CD8-positive, alpha-beta memory T cell (primary cell): ENCODE results near the gene GABARAP. TPM values are rescaled to one million over a fixed set of nuclear protein-coding genes. Genes with fewer than 3 reads are reported as not detected.

Experiments used
- CTCF ChIA-PET: fragments of 350-600 bp; sonication (Branson Sonifier 250); formaldehyde crosslinking; loops from one replicate; lab custom pipeline; 2021; ENCODE audit warnings: antibody characterized with exemption; lab: Charles Lee
- POLR2A ChIA-PET: fragments of 350-600 bp; sonication (Branson Sonifier 250); formaldehyde crosslinking; loops from one replicate; lab custom pipeline; 2021; ENCODE audit warnings: antibody characterized with exemption; lab: Charles Lee
- DNase-seq, 5 donors: peaks; one replicate each; pipeline versions ENCODE4 v3.0.0 to v3.0.0-alpha.2; 2020 to 2022; ENCODE audit warnings: mixed read lengths in 1 of 5
- H3K27ac ChIP-seq: one replicate; pipeline ENCODE4 v1.7.0; 2013; ENCODE audit warnings: low read depth, mild to moderate bottlenecking, low read length, moderate library complexity
- H3K27me3 ChIP-seq: 2 replicates; pipeline ENCODE4 v1.7.0; 2013; ENCODE audit warnings: low read length, mild to moderate bottlenecking; ENCODE audit not compliant: insufficient read depth, poor library complexity, severe bottlenecking
- H3K36me3 ChIP-seq: 2 replicates; pipeline ENCODE4 v1.7.0; 2013; ENCODE audit warnings: mild to moderate bottlenecking, low read length, moderate library complexity; ENCODE audit not compliant: insufficient read depth
- H3K4me1 ChIP-seq: 2 replicates; pipeline ENCODE4 v1.7.0; 2013; ENCODE audit warnings: mild to moderate bottlenecking, low read length, moderate library complexity; ENCODE audit not compliant: insufficient read depth
- H3K4me3 ChIP-seq: 2 replicates; pipeline ENCODE4 v1.7.0; 2013; ENCODE audit warnings: mild to moderate bottlenecking, low read length
- H3K9me3 ChIP-seq: 2 replicates; pipeline ENCODE4 v1.7.0; 2013; ENCODE audit warnings: mild to moderate bottlenecking, low read length
- H3K27ac Mint-ChIP-seq, 8 donors: one replicate each; pipeline ENCODE4 v1.8.0; 2020 to 2021; ENCODE audit warnings: mixed read lengths in 8 of 8, mild to moderate bottlenecking in 6 of 8, inconsistent platforms in 3 of 8, moderate library complexity in 3 of 8
- H3K27me3 Mint-ChIP-seq, 2 donors: one replicate each; pipeline ENCODE4 v1.8.0; 2020 to 2021; ENCODE audit warnings: mixed read lengths in 2 of 2, mild to moderate bottlenecking in 1 of 2, moderate library complexity in 1 of 2
- H3K36me3 Mint-ChIP-seq, 3 donors: one replicate each; pipeline ENCODE4 v1.8.0; 2020 to 2021; ENCODE audit warnings: mixed read lengths in 3 of 3, inconsistent platforms in 1 of 3, mild to moderate bottlenecking in 1 of 3
- H3K4me1 Mint-ChIP-seq, 3 donors: one replicate each; pipeline ENCODE4 v1.8.0; 2020 to 2021; ENCODE audit warnings: mixed read lengths in 3 of 3, inconsistent platforms in 1 of 3, mild to moderate bottlenecking in 1 of 3
- H3K4me3 Mint-ChIP-seq, 7 donors: one replicate each; pipeline ENCODE4 v1.8.0; 2020 to 2021; ENCODE audit warnings: mixed read lengths in 7 of 7, mild to moderate bottlenecking in 6 of 7, moderate library complexity in 4 of 7, inconsistent platforms in 2 of 7
- H3K9me3 Mint-ChIP-seq, 5 donors: one replicate each; pipeline ENCODE4 v1.8.0; 2020 to 2022; ENCODE audit warnings: mixed read lengths in 5 of 5, mild to moderate bottlenecking in 3 of 5, moderate library complexity in 2 of 5, inconsistent platforms in 1 of 5
- polyA plus RNA-seq: library from polyadenylated mRNA; unstranded; fragments of 300-500 nt; fragmentation: Illumina TruSeq; gene quantifications from one replicate; pipeline ENCODE4 v1.2.3, GENCODE V29; 2021
- total RNA-seq, 2 experiments: library from RNA; stranded (reverse); gene quantifications; one replicate each; pipeline ENCODE4 v1.2.3, GENCODE V29; 2021

Gene GABARAP
- total and polyA plus RNA-seq, 3 experiments from 2014 or later, result 156 to 914 (median 165) TPM

DNA sequence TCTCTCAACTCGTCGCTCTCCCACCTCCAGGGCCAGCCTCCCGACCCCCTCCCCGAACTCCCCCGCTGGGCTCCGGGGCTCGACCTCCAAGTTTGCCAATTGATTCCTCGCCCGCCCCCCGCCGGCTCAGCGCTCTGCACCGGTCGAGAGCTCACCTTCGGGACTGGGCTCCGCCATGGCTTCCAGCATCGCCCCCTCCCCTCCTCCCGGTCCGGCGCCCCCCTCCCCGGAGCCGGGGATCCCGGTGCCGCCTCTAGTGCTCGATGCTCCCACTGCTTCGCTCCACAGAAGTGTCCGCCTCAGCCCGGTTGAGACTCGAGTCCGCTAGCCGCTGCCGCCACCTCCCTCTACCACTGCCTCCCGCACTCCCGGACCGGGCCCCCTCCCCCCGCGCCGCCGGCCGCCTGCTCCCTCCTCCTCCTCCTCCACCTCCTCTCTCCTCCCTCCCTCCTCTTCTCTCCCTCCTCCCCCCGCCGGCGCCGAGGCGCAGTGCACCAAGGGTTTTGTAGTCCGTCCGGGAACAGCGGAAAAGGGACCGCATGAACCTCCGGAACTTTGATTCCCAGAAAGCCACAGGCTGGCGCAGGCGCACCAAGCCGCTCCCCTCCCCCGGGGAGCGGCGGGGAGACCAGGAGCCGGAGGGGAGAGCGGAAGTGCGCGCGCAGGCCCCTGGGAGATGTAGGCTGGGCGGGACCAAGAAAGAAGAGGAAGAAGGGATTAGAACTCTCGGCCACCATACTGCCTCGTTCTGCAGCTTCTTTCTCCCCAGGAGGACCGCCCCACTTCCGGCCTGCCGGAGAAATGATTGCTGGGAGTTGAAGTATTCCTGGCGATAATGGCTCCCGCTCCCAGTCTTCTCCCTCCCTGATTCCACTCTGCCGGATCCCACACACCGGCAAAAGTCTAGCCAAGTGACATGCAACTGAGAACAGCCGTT lies 2.9 kb downstream of the GABARAP start, which contains the start of gene PHF23:
TSS of gene PHF23 (minus strand) at position 367 of the 937 bp plus-strand sequence. CDS start at position 189, 178 bp downstream.
- Histone ChIP-seq H3K9me3 (no peaks in the 10 kb centered on the region), H3K27ac (peak within 1 kb of the TSS; percentile 90), H3K27me3 (no peaks in the 10 kb centered on the region), H3K4me3 (peak within 1 kb of the TSS; percentile 83), H3K36me3 (peaks cover 25% of the 10 kb centered on the region), H3K4me1 (peaks cover 41% of the 10 kb centered on the region)
- H3K36me3 Mint-ChIP-seq, result peaks cover 0 to 76% (median 23%) of the 10 kb centered on the region in 3 donors
- peaks cover 0 to 11% of the 10 kb centered on the region in 2 donors for H3K27me3 Mint-ChIP-seq
- peaks cover 51 to 67% (median 57%) of the 10 kb centered on the region in 3 donors for H3K4me1 Mint-ChIP-seq
- ChIA-PET POLR2A (interaction anchor here (0.6 to 4.3 kb wide), 9 partner anchors 12 to 448 kb away, joined by 3 to 31 read pairs (median 6); partner anchors contain the start of genes ACADVL, CTDNEP1, DLG4 and ELP5), CTCF (interaction anchor here (1.2 to 2.6 kb wide), 2 partner anchors 10 to 19 kb away, joined by 5 to 13 read pairs; partner anchors contain the start of genes ACADVL and DLG4)
- H3K27ac Mint-ChIP-seq, result peak within 1 kb of the TSS; percentile 88 to 100 (median 98)
- H3K4me3 Mint-ChIP-seq, result peak within 1 kb of the TSS; percentile 93 to 99 (median 96)
- peaks cover 0 to 3% (median 0%) of the 10 kb centered on the region in 5 donors for H3K9me3 Mint-ChIP-seq
- peak; percentile 95 to 97 (median 97) for DNase-seq

DNA sequence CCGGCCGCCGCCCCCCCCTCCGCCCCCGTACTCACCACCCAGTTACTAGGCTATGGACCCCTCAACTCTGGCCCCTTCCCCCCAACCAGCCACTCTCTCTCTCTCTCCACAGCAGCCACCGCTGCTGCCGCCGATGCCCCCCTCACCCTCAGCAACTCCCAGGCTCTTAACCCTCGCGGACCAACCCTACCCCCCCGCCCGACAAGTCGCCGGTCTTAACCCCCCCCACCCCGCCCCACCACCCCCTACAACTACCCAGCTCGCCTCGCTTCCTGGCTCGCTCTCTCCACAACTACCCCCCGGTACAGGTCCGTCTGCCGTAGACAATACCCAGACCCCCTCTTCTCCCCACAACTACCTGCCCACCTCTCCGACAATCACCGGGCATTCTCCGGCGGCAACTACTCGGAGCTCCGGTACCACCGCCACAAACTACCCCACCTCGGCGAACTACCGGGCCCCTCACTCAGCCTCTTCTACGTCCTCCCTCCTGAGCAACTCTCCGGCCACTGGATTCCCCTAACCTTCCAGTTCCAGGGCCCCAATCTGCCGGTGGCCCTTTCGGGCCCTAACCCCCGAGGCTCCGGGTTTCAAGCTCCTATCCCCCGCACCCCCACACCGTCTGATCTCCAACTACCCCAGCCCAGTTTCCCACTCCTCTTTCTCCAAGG lies 3.7 kb downstream of the GABARAP start:
- peaks cover 0 to 3% (median 0%) of the 10 kb centered on the region in 5 donors for H3K9me3 Mint-ChIP-seq
- Histone ChIP-seq H3K36me3 (peaks cover 20% of the 10 kb centered on the region), H3K4me1 (peaks cover 45% of the 10 kb centered on the region), H3K27me3 (no peaks in the 10 kb centered on the region), H3K4me3 (peak overlapping the region; percentile 83), H3K27ac (peak overlapping the region; percentile 90), H3K9me3 (no peaks in the 10 kb centered on the region)
- peaks cover 0 to 11% of the 10 kb centered on the region in 2 donors for H3K27me3 Mint-ChIP-seq
- peak in 3 of 5 donors; percentile 11 to 65 (median 50) for DNase-seq
- H3K27ac Mint-ChIP-seq, result peak overlapping the region; percentile 85 to 99 (median 96)
- peaks cover 0 to 75% (median 21%) of the 10 kb centered on the region in 3 donors for H3K36me3 Mint-ChIP-seq
- CTCF ChIA-PET, result interaction anchor here (0.9 to 1.6 kb wide), 4 partner anchors 13 to 449 kb away, joined by 4 read pairs; partner anchors contain the start of genes CTDNEP1 and TP53
- peak overlapping the region; percentile 93 to 99 (median 96) for H3K4me3 Mint-ChIP-seq
- peaks cover 54 to 72% (median 61%) of the 10 kb centered on the region in 3 donors for H3K4me1 Mint-ChIP-seq
- POLR2A ChIA-PET, result interaction anchor here (0.7 to 4.3 kb wide), 7 partner anchors 12 to 449 kb away, joined by 4 to 31 read pairs (median 6); partner anchors contain the start of genes ACADVL, CTDNEP1, DLG4 and ELP5

DNA sequence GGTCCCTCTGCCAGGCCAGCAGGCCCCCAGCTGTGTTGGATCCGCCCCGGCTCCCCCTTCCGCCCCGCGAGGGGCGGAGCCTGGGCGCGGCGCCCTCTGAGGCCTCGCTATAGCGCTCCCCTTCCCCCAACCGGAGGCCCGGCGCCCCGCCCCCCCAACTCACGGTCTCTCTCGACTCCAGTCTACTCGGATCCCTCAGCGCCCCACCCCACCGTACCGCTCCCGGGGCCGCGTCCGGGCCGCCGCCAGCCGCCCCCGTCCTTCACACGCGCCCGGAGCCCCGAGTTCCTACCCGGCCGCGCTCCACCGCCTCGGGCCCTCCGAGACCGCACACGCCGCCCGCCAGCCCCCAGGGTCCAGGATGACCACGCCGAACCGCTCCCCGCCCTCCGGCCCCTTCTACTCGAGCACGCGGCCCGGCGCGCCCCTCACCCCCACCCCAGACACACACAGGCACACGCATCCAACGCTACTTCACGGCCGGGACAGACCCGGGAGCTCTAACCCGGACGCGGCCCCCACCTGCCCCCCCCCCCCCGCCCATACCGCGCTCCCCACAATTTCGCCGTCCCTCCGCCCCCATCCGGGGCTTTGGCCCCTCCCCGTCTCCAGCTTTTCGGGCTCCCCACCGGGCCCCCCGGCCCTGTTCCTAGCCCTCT lies 4.4 kb downstream of the GABARAP start:
- POLR2A ChIA-PET, result interaction anchor here (0.7 to 4.3 kb wide), 8 partner anchors 13 to 449 kb away, joined by 3 to 31 read pairs (median 5); partner anchors contain the start of genes ACADVL, CTDNEP1, DLG4 and ELP5
- H3K27me3 ChIP-seq, result no peaks in the 10 kb centered on the region
- H3K4me1 ChIP-seq, result peaks cover 46% of the 10 kb centered on the region
- Mint-ChIP-seq H3K36me3 (peaks cover 0 to 73% (median 21%) of the 10 kb centered on the region in 3 donors), H3K9me3 (peaks cover 0 to 3% (median 0%) of the 10 kb centered on the region in 5 donors), H3K4me1 (peaks cover 55 to 74% (median 63%) of the 10 kb centered on the region in 3 donors), H3K27me3 (peaks cover 0 to 8% of the 10 kb centered on the region in 2 donors), H3K4me3 (peak overlapping the region; percentile 93 to 99 (median 96)), H3K27ac (peak overlapping the region; percentile 13 to 99 (median 82))
- H3K9me3 ChIP-seq, result no peaks in the 10 kb centered on the region
- peak; percentile 64 to 88 (median 75) for DNase-seq
- CTCF ChIA-PET, result interaction anchor here (0.9 to 1.6 kb wide), 5 partner anchors 14 to 450 kb away, joined by 4 read pairs; partner anchors contain the start of genes CTDNEP1, DLG4 and TP53
- H3K36me3 ChIP-seq, result peaks cover 20% of the 10 kb centered on the region
- H3K27ac ChIP-seq, result peak overlapping the region; percentile 29
- peak overlapping the region; percentile 34 for H3K4me3 ChIP-seq

DNA sequence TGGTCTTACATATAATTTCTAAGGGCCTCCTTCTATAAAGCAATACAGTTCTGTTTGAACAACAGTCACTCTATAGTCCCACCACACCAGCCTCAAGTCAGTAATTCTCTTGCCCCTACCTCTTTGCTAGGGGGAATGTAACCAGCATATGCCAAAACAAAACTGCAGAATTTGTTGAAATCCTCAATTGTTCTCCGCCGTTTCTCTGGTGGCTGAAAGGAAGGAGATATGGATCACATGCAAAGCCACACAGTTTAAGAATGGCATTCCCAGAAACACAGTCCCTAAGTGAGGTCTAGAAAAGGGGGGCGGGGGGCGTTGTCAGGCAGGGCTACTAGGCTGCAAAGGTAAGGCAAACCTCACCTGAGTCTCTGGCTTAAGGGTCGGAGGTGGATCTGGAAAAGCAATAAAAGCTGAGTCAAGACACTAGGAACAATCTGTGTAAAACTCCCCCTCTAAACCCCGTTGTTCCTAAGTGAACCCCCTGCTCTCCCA lies 4.9 kb downstream of the GABARAP start:
- Histone ChIP-seq H3K36me3 (peaks cover 20% of the 10 kb centered on the region), H3K4me1 (peaks cover 52% of the 10 kb centered on the region), H3K4me3 (peak overlapping the region; percentile 34), H3K9me3 (no peaks in the 10 kb centered on the region), H3K27ac (peak overlapping the region; percentile 17), H3K27me3 (no peaks in the 10 kb centered on the region)
- ChIA-PET CTCF (interaction anchor here (1.2 to 1.6 kb wide), 2 partner anchors 17 to 18 kb away, joined by 4 read pairs; partner anchors contain the start of gene DLG4), POLR2A (interaction anchor here (0.5 to 4.3 kb wide), 5 partner anchors 14 to 202 kb away, joined by 3 to 31 read pairs (median 11); partner anchors contain the start of genes ACADVL, CTDNEP1, DLG4 and ELP5)
- peaks cover 0 to 70% (median 20%) of the 10 kb centered on the region in 3 donors for H3K36me3 Mint-ChIP-seq
- peaks cover 55 to 75% (median 62%) of the 10 kb centered on the region in 3 donors for H3K4me1 Mint-ChIP-seq
- no peak for DNase-seq
- peak overlapping the region; percentile 13 to 99 (median 82) for H3K27ac Mint-ChIP-seq
- H3K4me3 Mint-ChIP-seq, result peak overlapping the region; percentile 93 to 99 (median 96)
- peaks cover 0 to 5% of the 10 kb centered on the region in 2 donors for H3K27me3 Mint-ChIP-seq
- H3K9me3 Mint-ChIP-seq, result no peaks in the 10 kb centered on the region

DNA sequence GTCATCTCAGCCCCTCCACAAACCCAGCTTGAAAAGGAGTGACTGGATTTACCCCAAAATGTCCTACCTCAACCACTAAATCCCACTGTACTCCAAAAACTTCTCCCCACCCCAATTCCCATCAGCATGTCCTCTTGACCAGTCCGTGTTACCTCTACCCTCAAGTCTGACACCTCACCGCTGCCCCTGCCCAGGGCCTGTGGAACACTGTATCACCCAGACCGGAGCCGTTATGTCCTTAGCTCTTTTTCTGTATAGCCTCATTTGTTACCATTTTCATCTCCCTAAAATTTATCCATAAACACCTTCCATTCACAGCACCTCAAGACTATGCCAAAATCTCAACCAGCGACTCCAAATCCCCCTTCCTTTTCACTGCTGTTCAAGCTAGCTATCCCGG lies 5.4 kb downstream of the GABARAP start:
- DNase-seq, result no peak
- peaks cover 20% of the 10 kb centered on the region for H3K36me3 ChIP-seq
- Mint-ChIP-seq H3K4me3 (peak overlapping the region; percentile 93 to 99 (median 96)), H3K4me1 (peaks cover 55 to 75% (median 63%) of the 10 kb centered on the region in 3 donors), H3K27me3 (peaks cover 0 to 5% of the 10 kb centered on the region in 2 donors), H3K9me3 (no peaks in the 10 kb centered on the region), H3K27ac (peak overlapping the region; percentile 13 to 99 (median 82)), H3K36me3 (peaks cover 0 to 69% (median 20%) of the 10 kb centered on the region in 3 donors)
- ChIA-PET CTCF (interaction anchor here (1.2 to 3.6 kb wide), 2 partner anchors 16 to 18 kb away, joined by 4 to 20 read pairs; partner anchors contain the start of genes ACADVL and DLG4), POLR2A (interaction anchor here (0.5 to 1.2 kb wide), 4 partner anchors 13 to 68 kb away, joined by 3 to 11 read pairs (median 4); no protein-coding TSS in a partner anchor)
- H3K4me3 ChIP-seq, result no peak overlapping the region
- peaks cover 55% of the 10 kb centered on the region for H3K4me1 ChIP-seq
- H3K9me3 ChIP-seq, result no peaks in the 10 kb centered on the region
- peak overlapping the region; percentile 17 for H3K27ac ChIP-seq
- H3K27me3 ChIP-seq, result no peaks in the 10 kb centered on the region

DNA sequence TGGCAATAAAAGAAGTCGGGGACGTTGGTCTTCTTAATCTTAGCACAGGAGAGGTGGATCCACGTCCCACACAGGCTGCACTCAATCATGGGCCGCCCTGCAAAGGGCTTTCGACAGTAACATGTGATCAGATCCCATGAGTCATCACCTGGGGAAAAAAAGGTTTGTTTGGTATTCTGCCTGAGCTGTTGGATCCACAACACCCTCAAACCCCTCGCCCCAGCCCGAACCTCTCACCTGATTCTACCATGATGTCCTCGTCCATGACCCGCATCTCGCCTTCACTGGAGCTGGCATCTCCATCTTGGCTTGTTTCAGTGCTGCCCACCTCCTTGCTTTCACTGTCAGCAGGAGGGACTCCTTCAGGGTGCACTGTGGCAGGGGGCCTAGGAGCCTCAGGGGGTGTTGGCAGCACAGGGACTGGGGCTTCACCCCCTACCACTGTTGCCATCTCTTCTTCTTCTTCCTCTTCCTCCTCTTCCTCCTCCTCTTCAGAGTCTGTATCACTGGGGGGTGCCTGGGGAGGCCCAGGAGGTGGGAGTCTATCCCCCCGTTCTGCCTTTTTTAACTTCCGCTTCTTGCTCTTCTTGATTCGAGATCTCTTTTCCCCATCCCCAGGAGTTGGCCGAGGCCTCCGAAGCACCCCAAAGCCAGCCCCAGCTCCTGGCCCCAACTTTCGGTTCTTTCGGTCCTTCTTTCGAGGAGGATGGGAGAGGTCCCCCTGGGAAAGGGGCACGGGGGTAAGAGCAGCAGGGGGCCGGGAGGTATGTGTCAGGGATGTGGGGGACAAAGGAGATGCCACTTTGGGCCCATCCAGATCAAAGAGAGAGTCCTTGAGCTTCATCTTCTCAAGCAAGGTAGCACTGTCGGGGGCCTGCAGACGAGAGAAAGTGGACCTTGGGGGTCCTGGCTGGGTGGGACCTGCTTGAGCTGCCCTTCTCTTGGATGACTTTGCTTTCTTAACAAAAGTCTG lies 6.3 kb downstream of the GABARAP start:
- Mint-ChIP-seq H3K36me3 (peaks cover 0 to 63% (median 16%) of the 10 kb centered on the region in 3 donors), H3K4me3 (peak overlapping the region; percentile 45 to 97 (median 95)), H3K27ac (peak overlapping the region in 6 of 8 donors; percentile 49 to 99 (median 72)), H3K27me3 (peaks cover 0 to 2% of the 10 kb centered on the region in 2 donors), H3K4me1 (peaks cover 47 to 69% (median 57%) of the 10 kb centered on the region in 3 donors), H3K9me3 (no peaks in the 10 kb centered on the region)
- H3K27me3 ChIP-seq, result no peaks in the 10 kb centered on the region
- POLR2A ChIA-PET, result interaction anchor here (0.6 to 1.2 kb wide), 3 partner anchors 18 to 26 kb away, joined by 3 to 6 read pairs (median 5); no protein-coding TSS in a partner anchor
- H3K4me3 ChIP-seq, result no peak overlapping the region
- CTCF ChIA-PET, result interaction anchor here (2.0 to 3.6 kb wide), 2 partner anchors 15 to 21 kb away, joined by 9 to 20 read pairs; partner anchors contain the start of genes ACADVL and DLG4
- no peak overlapping the region for H3K27ac ChIP-seq
- peaks cover 48% of the 10 kb centered on the region for H3K4me1 ChIP-seq
- H3K36me3 ChIP-seq, result peaks cover 18% of the 10 kb centered on the region
- H3K9me3 ChIP-seq, result no peaks in the 10 kb centered on the region
- DNase-seq, result no peak
